ENCODE measurements around the gene YPEL2.

YPEL2 gene

GRCh38 chr17:59428916-59429485 is 97.5 kb downstream of the YPEL2 start:
- H3K4me1 ChIP-seq (ENCODE audit: control insufficient read depth, insufficient read depth, low read length): no peaks in the 10 kb centered on the region
- TF ChIP-seq ZNF133 (tag by site-specific recombination; IDR thresholded peaks at IDR 0.05): no peak
- no peak for TF ChIP-seq ZNF449 (tag by site-specific recombination; IDR thresholded peaks at IDR 0.05)
- TF ChIP-seq, protein P1, sequence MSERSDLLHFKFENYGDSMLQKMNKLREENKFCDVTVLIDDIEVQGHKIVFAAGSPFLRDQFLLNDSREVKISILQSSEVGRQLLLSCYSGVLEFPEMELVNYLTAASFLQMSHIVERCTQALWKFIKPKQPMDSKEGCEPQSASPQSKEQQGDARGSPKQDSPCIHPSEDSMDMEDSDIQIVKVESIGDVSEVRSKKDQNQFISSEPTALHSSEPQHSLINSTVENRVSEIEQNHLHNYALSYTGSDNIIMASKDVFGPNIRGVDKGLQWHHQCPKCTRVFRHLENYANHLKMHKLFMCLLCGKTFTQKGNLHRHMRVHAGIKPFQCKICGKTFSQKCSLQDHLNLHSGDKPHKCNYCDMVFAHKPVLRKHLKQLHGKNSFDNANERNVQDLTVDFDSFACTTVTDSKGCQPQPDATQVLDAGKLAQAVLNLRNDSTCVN (tag by site-specific recombination; optimal IDR thresholded peaks at IDR 0.05): no peak
- no peak for TF ChIP-seq ZNF843 (tag by site-specific recombination; IDR thresholded peaks at IDR 0.05)
- no peak for TF ChIP-seq ZNF558 (tag by site-specific recombination; IDR thresholded peaks at IDR 0.05)
- TF ChIP-seq SP7 (tag by site-specific recombination; IDR thresholded peaks at IDR 0.05): no peak
- no peak for TF ChIP-seq ZSCAN5A (tag by site-specific recombination; IDR thresholded peaks at IDR 0.05)
- TF ChIP-seq, protein P2, sequence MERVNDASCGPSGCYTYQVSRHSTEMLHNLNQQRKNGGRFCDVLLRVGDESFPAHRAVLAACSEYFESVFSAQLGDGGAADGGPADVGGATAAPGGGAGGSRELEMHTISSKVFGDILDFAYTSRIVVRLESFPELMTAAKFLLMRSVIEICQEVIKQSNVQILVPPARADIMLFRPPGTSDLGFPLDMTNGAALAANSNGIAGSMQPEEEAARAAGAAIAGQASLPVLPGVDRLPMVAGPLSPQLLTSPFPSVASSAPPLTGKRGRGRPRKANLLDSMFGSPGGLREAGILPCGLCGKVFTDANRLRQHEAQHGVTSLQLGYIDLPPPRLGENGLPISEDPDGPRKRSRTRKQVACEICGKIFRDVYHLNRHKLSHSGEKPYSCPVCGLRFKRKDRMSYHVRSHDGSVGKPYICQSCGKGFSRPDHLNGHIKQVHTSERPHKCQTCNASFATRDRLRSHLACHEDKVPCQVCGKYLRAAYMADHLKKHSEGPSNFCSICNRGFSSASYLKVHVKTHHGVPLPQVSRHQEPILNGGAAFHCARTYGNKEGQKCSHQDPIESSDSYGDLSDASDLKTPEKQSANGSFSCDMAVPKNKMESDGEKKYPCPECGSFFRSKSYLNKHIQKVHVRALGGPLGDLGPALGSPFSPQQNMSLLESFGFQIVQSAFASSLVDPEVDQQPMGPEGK (tag by site-specific recombination; IDR thresholded peaks at IDR 0.05): no peak
- TF ChIP-seq ZNF155 (tag by site-specific recombination; IDR thresholded peaks at IDR 0.05): no peak
- no peak for TF ChIP-seq ZBTB8A (tag by site-specific recombination; IDR thresholded peaks at IDR 0.05)
- TF ChIP-seq ZNF132 (tag by site-specific recombination; IDR thresholded peaks at IDR 0.05; ENCODE audit: borderline replicate concordance): no peak
- TF ChIP-seq KLF16 (tag by site-specific recombination; IDR thresholded peaks at IDR 0.05): no peak
- no peak for TF ChIP-seq ZNF654 (tag by site-specific recombination; IDR thresholded peaks at IDR 0.05; ENCODE audit: low read depth)
- TF ChIP-seq ZNF341 (tag by site-specific recombination; IDR thresholded peaks at IDR 0.05; ENCODE audit: low read depth): no peak
- TF ChIP-seq BCL11A (tag by site-specific recombination; IDR thresholded peaks at IDR 0.05; ENCODE audit: low read depth): no peak
- TF ChIP-seq ZNF585B (tag by site-specific recombination; IDR thresholded peaks at IDR 0.05): no peak
- no peak overlapping the region for H3K27ac ChIP-seq (ENCODE audit: extremely low read depth, low read depth, low read length)
- H3K4me3 ChIP-seq (ENCODE audit: low read depth, low read length): no peak overlapping the region
- peaks cover 2% of the 10 kb centered on the region; the same call in 1 of the 2 replicates for H3K9me3 ChIP-seq (ENCODE audit: control insufficient read depth, insufficient read depth, low read depth, low read length)
- CTCF ChIA-PET: interaction anchor here (0.6 to 4.0 kb wide), 5 partner anchors 13 to 118 kb away, joined by 3 to 16 read pairs (median 3); no protein-coding TSS in a partner anchor
- POLR2A ChIA-PET: interaction anchor here (0.9 kb wide), 1 partner anchor 99 kb away, joined by 17 read pairs; no protein-coding TSS in a partner anchor
- no peaks in the 10 kb centered on the region for H3K36me3 ChIP-seq (ENCODE audit: control insufficient read depth in 2 of 2, insufficient read depth in 1 of 2, low read length in 2 of 2)

- no peaks in the 10 kb centered on the region for H3K36me3 ChIP-seq (ENCODE audit: control insufficient read depth in 2 of 2, insufficient read depth in 1 of 2, low read length in 2 of 2)
- POLR2A ChIA-PET: interaction anchor here (0.7 kb wide), 1 partner anchor 19 kb away, joined by 4 read pairs; no protein-coding TSS in a partner anchor
- peaks cover 2% of the 10 kb centered on the region; the same call in 1 of the 2 replicates for H3K9me3 ChIP-seq (ENCODE audit: control insufficient read depth, insufficient read depth, low read depth, low read length)
- no peak overlapping the region for H3K4me3 ChIP-seq (ENCODE audit: low read depth, low read length)
- H3K27ac ChIP-seq (ENCODE audit: extremely low read depth, low read depth, low read length): no peak overlapping the region
- H3K4me1 ChIP-seq (ENCODE audit: control insufficient read depth, insufficient read depth, low read length): peaks cover 4% of the 10 kb centered on the region
- CTCF ChIA-PET: interaction anchor here (0.6 to 3.0 kb wide), 3 partner anchors 10 to 274 kb away, joined by 3 to 19 read pairs (median 6); no protein-coding TSS in a partner anchor
- TF ChIP-seq ZFP41 (tag by site-specific recombination; IDR thresholded peaks at IDR 0.05; ENCODE audit: borderline replicate concordance): no peak
- no peak for TF ChIP-seq ZBTB17 (tag by site-specific recombination; IDR thresholded peaks at IDR 0.05)
- TF ChIP-seq ZBTB20 (tag by site-specific recombination; IDR thresholded peaks at IDR 0.05): no peak
- TF ChIP-seq ZNF2 (tag by site-specific recombination; IDR thresholded peaks at IDR 0.05): no peak
- TF ChIP-seq KLF1 (tag by site-specific recombination; IDR thresholded peaks at IDR 0.05): no peak
- TF ChIP-seq ZNF114 (tag by site-specific recombination; IDR thresholded peaks at IDR 0.05): no peak
- no peak for TF ChIP-seq KLF10 (tag by site-specific recombination; IDR thresholded peaks at IDR 0.05)
- TF ChIP-seq ZNF341 (tag by site-specific recombination; IDR thresholded peaks at IDR 0.05; ENCODE audit: low read depth): no peak
- no peak for TF ChIP-seq ZBTB7A (tag by site-specific recombination; IDR thresholded peaks at IDR 0.05; ENCODE audit: low read depth)
- TF ChIP-seq ZNF112 (tag by site-specific recombination; IDR thresholded peaks at IDR 0.05): no peak
- no peak for TF ChIP-seq CTCF (tag by site-specific recombination; IDR thresholded peaks at IDR 0.05)
- TF ChIP-seq GLI2 (tag by site-specific recombination; IDR thresholded peaks at IDR 0.05; ENCODE audit: borderline replicate concordance, low read depth): no peak
- TF ChIP-seq ZNF544 (tag by site-specific recombination; IDR thresholded peaks at IDR 0.05): no peak
- TF ChIP-seq ZNF776 (tag by site-specific recombination; IDR thresholded peaks at IDR 0.05; ENCODE audit: borderline replicate concordance): no peak
Observed at GRCh38 chr17:59431601-59432000, 100.1 kb downstream of the YPEL2 start.

Data from HEK293 (cell line).